HG03469 (cell line): ENCODE data around the gene CD37.
"Not testable (repeated sequence)": the region's sequence is repeated elsewhere in the genome, so short reads cannot be mapped to it uniquely, and the experiment has no call there.

Experiments used
- ATAC-seq: cut with Tn5 transposase; IDR thresholded peaks from one replicate; pipeline ENCODE4 v1.9.1; 2021; ENCODE audit warnings: mild to moderate bottlenecking, moderate library complexity, moderate number of reproducible peaks; ENCODE audit not compliant: unreplicated experiment

CD37 gene

DNA sequence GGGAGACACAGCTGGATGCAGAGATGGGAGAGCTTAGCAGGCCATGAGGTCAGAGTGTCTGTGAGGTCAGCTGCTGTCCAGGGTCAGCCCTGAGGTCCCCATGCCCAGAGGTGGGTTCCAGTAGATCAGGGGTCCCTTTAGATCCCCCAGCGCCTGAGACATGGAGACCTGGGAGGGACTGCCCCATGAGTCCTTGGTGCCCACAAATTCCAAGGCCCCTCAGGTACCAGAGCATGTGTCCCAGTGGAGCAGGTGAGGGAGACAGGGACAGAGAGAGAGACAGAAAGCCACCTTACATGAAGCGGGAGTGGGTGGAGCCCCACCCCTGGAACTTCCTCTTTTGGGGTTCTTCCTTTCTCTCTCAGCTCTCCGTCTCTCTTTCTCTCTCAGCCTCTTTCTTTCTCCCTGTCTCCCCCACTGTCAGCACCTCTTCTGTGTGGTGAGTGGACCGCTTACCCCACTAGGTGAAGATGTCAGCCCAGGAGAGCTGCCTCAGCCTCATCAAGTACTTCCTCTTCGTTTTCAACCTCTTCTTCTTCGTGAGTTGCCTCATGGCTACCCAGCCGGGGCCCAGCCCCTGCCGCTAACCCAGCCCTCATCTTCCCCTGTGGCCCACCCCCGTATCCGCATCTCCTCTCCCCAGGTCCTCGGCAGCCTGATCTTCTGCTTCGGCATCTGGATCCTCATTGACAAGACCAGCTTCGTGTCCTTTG is at the start of gene CD37:
Gene CD37, plus strand, starts transcription at position 336 of the 713 bp plus-strand sequence. Its CDS starts 135 bp downstream, at position 471.
- ATAC-seq: no peak

GRCh38 chr19:49287141-49287770 is 48.0 kb upstream of the CD37 start:
- no peak for ATAC-seq

- not testable (repeated sequence) for ATAC-seq
These were observed 47.0 kb upstream of the CD37 start for GRCh38 chr19:49288205-49288604.

- not testable (repeated sequence) for ATAC-seq
These were observed 45.9 kb upstream of the CD37 start for GRCh38 chr19:49289286-49289685.

DNA sequence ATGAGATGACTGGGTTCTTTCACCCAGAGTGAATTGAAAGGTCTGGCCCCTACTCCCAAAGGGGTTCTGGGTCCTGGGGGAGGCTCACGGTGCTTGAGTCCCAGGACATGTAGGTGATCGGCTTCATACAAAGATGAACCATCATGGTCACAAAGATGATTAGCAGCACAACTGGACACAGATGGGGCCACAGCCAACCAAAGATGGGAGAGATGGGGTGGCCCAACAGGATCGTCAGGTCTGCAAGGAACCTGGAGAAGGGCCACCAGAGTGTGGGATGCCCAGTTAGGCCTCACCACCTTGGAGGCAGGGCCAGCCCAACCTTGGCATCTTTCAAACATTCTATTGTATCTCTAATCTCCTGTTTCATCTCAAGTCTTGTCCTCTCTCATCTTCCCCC is 44.7 kb upstream of the CD37 start:
- ATAC-seq: no peak

GRCh38 chr19:49294401-49294800 is 40.8 kb upstream of the CD37 start:
- ATAC-seq: no peak

GRCh38 chr19:49295208-49295880 is 39.9 kb upstream of the CD37 start:
- no peak for ATAC-seq

GRCh38 chr19:49297403-49297802 is 37.8 kb upstream of the CD37 start:
- no peak for ATAC-seq

DNA sequence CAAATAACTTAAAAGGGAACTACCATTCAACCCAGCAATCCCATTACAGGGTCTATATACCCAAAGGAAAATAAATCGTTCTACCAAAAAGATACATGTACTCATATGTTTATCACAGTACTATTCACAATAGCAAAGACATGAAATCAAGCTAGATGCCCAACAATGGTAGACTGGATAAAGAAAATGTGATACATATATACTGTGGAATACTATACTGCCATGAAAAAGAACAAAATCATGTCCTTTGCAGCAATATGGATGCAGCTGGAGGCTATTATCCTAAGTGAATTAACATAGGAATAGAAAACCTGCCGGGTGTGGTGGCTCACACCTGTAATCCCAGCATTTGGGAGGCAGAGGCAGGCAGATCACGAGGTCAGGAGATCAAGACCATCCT is 36.6 kb upstream of the CD37 start:
- not testable (repeated sequence) for ATAC-seq

- no peak for ATAC-seq
These were observed 33.9 kb upstream of the CD37 start for GRCh38 chr19:49301165-49301865.

DNA sequence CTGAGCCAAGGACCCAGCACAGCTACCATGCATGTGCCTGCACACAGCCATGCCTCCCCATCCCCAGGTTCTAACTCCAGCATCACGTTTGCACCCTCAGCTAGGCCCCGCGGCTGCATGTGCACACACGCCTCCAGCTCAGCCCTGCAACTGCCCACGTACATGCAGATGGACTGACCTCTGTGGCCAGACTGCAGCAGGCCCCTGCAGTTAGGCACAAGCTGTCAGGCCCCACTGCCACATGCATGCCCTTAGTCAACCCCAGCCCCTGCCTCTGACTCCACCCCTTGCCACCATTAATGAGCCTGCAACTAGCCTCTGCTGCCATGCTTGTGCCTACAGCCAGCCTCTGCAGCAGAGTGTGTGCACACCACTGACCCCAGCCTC is 33.3 kb upstream of the CD37 start:
- ATAC-seq: no peak

- not testable (repeated sequence) for ATAC-seq
These were observed 28.5 kb upstream of the CD37 start for GRCh38 chr19:49306734-49307133.

DNA sequence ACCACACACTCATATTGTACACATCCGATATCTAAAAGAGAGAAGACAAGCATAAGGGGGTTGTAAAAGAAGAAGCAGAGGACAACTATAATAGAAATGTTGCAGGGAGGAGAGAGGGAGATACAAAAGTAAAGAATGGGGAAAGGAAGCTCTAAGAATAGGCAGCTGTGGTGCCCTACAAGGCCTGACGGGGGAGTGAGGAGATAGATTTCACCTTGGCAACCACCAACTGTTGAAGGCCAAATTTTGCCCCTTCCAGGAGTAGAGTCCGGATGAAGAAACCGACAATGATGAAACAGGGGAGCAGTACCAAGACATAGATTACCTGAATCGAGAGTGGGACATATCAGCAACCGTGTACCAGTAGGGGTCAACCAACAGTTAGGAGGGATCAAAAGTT is 26.1 kb upstream of the CD37 start:
- ATAC-seq: no peak

DNA sequence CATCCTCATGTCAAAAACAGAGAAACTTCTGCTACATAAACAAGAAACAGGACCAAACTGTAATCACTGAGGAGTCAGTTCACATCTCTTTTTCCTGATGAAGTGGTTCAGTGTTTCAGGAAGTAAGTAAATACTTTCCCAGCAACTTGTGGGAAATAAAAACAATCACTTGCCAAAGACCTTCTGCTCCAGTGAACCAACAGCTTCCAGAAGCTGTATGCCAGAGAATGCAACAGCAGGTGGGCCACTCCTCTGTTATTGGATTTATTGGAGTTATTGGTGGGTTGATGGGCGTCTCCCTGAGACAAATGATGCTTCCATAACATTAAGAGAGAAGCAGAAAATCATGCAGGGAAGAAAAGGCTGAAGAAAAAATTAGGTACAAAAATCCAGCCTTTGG is 20.1 kb upstream of the CD37 start:
- ATAC-seq: no peak

DNA sequence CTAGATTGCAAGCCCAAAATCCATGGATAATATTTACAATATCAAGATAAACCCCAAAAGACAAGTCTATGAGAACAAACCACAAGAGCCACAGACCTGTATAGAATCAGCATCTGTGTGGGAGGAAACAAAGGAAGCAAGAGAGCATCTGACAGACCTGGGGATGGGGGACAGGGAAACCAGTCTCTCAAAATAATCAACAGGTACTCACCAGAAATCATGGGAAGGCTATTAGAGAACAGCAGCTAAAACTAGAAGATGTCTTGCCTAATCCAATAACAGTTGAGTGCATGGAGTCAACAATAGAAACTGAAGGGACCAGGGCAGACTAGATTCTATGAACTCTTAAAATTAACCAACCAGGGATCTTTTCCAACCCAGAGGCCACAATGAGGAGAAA is 18.9 kb upstream of the CD37 start:
- ATAC-seq: no peak

- ATAC-seq: no peak
These were observed 16.9 kb upstream of the CD37 start for GRCh38 chr19:49318296-49318695.

GRCh38 chr19:49324801-49325576 is 10.2 kb upstream of the CD37 start, which contains the start of gene SLC6A16:
TSS of gene SLC6A16 (minus strand) at chr19:49325191. CDS start at chr19:49311347, 13,844 bp downstream.
- ATAC-seq: no peak

GRCh38 chr19:49325756-49326155 is 9.4 kb upstream of the CD37 start:
- ATAC-seq: not testable (repeated sequence)

GRCh38 chr19:49326165-49326704 is 9.0 kb upstream of the CD37 start:
- no peak for ATAC-seq

GRCh38 chr19:49327878-49328544 is 7.2 kb upstream of the CD37 start:
- ATAC-seq: no peak
